ENCODE data around the gene AOAH.

AOAH gene

GRCh38 chr7:36602934-36603887 is 121.1 kb downstream of the AOAH start:
- H3K4me3 ChIP-seq (ENCODE audit: control insufficient read depth, low read depth, low read length) = no peak overlapping the region
- DNase-seq (ENCODE audit: low read depth) = no peak
- no peak for TF ChIP-seq CTCF (conservative IDR thresholded peaks at IDR 0.05; ENCODE audit: control insufficient read depth, insufficient read depth, low read depth, low read length)

- H3K4me3 ChIP-seq (ENCODE audit: control insufficient read depth, low read depth, low read length) = no peak overlapping the region
- TF ChIP-seq CTCF (conservative IDR thresholded peaks at IDR 0.05; ENCODE audit: control insufficient read depth, insufficient read depth, low read depth, low read length) = no peak
- no peak for DNase-seq (ENCODE audit: low read depth)
These were observed 121.8 kb downstream of the AOAH start for GRCh38 chr7:36602511-36602910.

- no peak for TF ChIP-seq CTCF (conservative IDR thresholded peaks at IDR 0.05; ENCODE audit: control insufficient read depth, insufficient read depth, low read depth, low read length)
- no peak for DNase-seq (ENCODE audit: low read depth)
- no peak overlapping the region for H3K4me3 ChIP-seq (ENCODE audit: control insufficient read depth, low read depth, low read length)
These were observed 122.7 kb downstream of the AOAH start for GRCh38 chr7:36601601-36602000.

GRCh38 chr7:36600869-36601530 is 123.3 kb downstream of the AOAH start:
- no peak for TF ChIP-seq CTCF (conservative IDR thresholded peaks at IDR 0.05; ENCODE audit: control insufficient read depth, insufficient read depth, low read depth, low read length)
- H3K4me3 ChIP-seq (ENCODE audit: control insufficient read depth, low read depth, low read length) = no peak overlapping the region
- DNase-seq (ENCODE audit: low read depth) = peak; percentile 52

GRCh38 chr7:36600314-36600682 is 124.0 kb downstream of the AOAH start:
- DNase-seq (ENCODE audit: low read depth) = no peak
- TF ChIP-seq CTCF (conservative IDR thresholded peaks at IDR 0.05; ENCODE audit: control insufficient read depth, insufficient read depth, low read depth, low read length) = no peak
- H3K4me3 ChIP-seq (ENCODE audit: control insufficient read depth, low read depth, low read length) = no peak overlapping the region

GRCh38 chr7:36599645-36600313 is 124.5 kb downstream of the AOAH start:
- no peak for DNase-seq (ENCODE audit: low read depth)
- no peak overlapping the region for H3K4me3 ChIP-seq (ENCODE audit: control insufficient read depth, low read depth, low read length)
- no peak for TF ChIP-seq CTCF (conservative IDR thresholded peaks at IDR 0.05; ENCODE audit: control insufficient read depth, insufficient read depth, low read depth, low read length)

Data from fibroblast of mammary gland (primary cell).